ENCODE data around the gene NFXL1.

The NFXL1 gene

GRCh38 chr4:47819178-47819577 is 95.2 kb downstream of the NFXL1 start:
- H3K4me3 ChIP-seq (ENCODE audit: low read depth, low read length), result no peak overlapping the region
- no peak for TF ChIP-seq CTCF (IDR thresholded peaks at IDR 0.05; ENCODE audit: borderline replicate concordance, insufficient read depth, low read depth, low read length)

- H3K4me3 ChIP-seq (ENCODE audit: low read depth, low read length), result no peak overlapping the region
- no peak for TF ChIP-seq CTCF (IDR thresholded peaks at IDR 0.05; ENCODE audit: borderline replicate concordance, insufficient read depth, low read depth, low read length)
These were observed 97.1 kb downstream of the NFXL1 start for GRCh38 chr4:47817275-47817674.

GRCh38 chr4:47816748-47817147 is 97.6 kb downstream of the NFXL1 start:
- no peak overlapping the region for H3K4me3 ChIP-seq (ENCODE audit: low read depth, low read length)
- TF ChIP-seq CTCF (IDR thresholded peaks at IDR 0.05; ENCODE audit: borderline replicate concordance, insufficient read depth, low read depth, low read length), result no peak

GRCh38 chr4:47814618-47815295 is 99.6 kb downstream of the NFXL1 start:
- TF ChIP-seq CTCF (IDR thresholded peaks at IDR 0.05; ENCODE audit: borderline replicate concordance, insufficient read depth, low read depth, low read length), result no peak

GRCh38 chr4:47809654-47810203 is 104.7 kb downstream of the NFXL1 start:
- H3K4me3 ChIP-seq (ENCODE audit: low read depth, low read length), result no peak overlapping the region
- TF ChIP-seq CTCF (IDR thresholded peaks at IDR 0.05; ENCODE audit: borderline replicate concordance, insufficient read depth, low read depth, low read length), result no peak

More at GRCh38 chr4:47814618-47815295, 99.6 kb downstream of the NFXL1 start:
- no peak overlapping the region for H3K4me3 ChIP-seq (ENCODE audit: low read depth, low read length)

- TF ChIP-seq CTCF (IDR thresholded peaks at IDR 0.05; ENCODE audit: borderline replicate concordance, insufficient read depth, low read depth, low read length), result no peak
- H3K4me3 ChIP-seq (ENCODE audit: low read depth, low read length), result no peak overlapping the region
These were observed 109.8 kb downstream of the NFXL1 start for GRCh38 chr4:47804598-47804997.

- no peak for TF ChIP-seq CTCF (IDR thresholded peaks at IDR 0.05; ENCODE audit: borderline replicate concordance, insufficient read depth, low read depth, low read length)
- H3K4me3 ChIP-seq (ENCODE audit: low read depth, low read length), result no peak overlapping the region
These were observed 112.8 kb downstream of the NFXL1 start for GRCh38 chr4:47801481-47802002.

Measured in GM12875 (cell line).